Measurements from ENCODE around the gene EFCAB14.
"Not testable (repeated sequence)": the region's sequence is repeated elsewhere in the genome, so short reads cannot be mapped to it uniquely, and the experiment has no call there.

The EFCAB14 gene

GRCh38 chr1:46718727-46719622, at the start of gene EFCAB14:
Gene EFCAB14 (minus strand): TSS chr1:46719114. CDS start chr1:46718087, 1,027 bp downstream.
- peak; percentile 93 for DNase-seq

- DNase-seq = no peak
These were observed 49.5 kb upstream of the EFCAB14 start for GRCh38 chr1:46768445-46768844.

DNA sequence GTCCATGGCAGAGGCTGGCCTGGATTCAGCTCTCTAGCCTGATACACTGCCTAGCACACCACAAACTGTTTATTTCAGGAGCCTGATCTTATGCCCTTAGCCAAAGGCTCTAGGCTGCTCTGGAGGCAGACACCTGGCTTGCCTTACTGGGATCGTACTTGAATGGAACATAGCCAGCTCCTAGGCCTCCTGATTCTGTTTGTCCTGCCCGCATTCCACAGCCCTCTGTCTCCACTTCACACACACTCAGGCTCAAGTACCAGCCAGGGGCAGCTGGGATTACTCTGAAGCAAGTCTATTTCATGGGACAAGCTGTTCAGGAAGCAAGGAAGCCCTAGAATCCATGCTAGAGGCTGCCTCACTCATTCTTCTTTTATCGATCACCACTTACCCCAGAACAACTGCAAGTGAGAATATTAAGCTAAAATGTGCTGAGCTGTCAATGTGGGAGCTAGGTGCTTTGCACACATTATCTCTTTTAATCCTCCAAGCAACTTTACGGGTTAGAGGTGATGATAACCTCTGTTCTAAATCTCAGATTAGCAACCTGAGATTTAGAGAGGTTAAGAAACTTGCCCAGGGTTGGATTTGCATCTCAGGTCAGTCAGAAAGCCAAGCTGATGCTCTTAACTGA, 48.9 kb upstream of the EFCAB14 start:
- no peak for DNase-seq

DNA sequence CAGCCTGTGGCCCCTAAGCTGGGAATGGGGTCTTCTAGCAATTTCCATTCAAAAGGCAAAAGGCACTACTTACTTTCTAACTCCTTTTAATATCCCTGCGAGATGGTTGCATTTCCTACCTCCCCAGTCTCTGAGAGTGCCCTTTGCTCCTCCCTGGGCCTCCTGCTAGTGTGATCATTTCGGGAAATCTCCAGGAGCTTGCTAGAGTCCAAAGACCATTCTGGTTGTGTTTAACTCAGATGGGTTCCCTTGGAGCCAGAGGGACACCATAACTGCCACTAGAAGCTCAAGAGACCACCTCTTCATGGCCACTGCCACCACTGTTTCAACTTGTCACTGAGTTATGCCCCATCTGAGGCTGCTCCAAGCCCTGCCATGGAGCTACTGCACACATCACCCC, 45.5 kb upstream of the EFCAB14 start:
- DNase-seq = no peak

DNA sequence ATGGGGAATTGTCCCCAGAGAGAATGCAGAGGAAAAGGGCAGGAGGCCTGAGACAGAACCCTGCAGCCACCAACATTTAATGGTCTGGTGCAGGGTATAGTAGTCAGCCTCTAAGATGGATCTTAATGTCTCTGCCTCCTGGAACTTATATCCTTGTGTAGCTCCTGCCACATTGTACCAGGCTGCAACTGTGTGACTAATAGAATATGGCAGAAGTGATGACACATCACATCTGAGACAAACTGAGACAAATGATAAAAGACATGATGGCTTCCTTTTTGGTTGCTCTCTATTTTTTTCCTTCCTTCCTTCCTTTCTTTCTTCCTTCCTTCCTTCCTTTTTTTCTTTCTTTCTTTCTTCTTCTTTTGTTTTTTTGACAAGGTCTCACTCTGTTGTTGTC, 42.8 kb upstream of the EFCAB14 start:
- DNase-seq = no peak

DNA sequence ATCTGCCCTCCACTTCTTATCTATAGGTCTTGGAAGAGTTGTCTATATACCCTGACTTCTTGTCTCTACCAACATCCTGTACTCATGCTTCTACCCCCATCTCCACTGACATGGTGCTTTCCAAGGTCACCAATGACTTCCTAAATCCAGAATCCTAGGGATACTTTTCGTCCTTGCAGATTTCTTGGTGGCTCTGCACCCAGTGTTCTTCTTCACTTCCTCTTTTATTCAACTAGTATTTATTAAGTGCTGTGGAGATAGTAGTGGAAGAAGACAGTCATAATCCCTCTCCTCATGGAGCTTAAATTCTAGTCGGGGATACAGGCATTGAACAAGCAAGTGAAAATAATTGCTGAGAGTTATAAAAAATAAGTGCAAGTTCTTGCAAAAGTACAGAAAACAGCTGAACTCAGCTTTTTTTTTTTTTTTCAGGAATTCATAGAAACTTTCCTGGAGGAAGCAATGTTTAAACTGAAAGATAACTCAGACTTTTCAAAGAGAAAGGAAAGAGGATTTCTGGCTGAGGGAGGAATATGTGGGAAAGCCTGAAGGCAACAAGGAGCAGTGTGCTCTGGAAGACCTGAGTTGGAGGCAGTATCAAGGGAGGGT, 41.7 kb upstream of the EFCAB14 start:
- no peak for DNase-seq

- no peak for DNase-seq
These were observed 39.1 kb upstream of the EFCAB14 start for GRCh38 chr1:46757956-46758528.

- peak; percentile 55 for DNase-seq
These were observed 38.5 kb upstream of the EFCAB14 start for GRCh38 chr1:46757247-46757955.

GRCh38 chr1:46755121-46755520, 36.2 kb upstream of the EFCAB14 start:
- no peak for DNase-seq

DNA sequence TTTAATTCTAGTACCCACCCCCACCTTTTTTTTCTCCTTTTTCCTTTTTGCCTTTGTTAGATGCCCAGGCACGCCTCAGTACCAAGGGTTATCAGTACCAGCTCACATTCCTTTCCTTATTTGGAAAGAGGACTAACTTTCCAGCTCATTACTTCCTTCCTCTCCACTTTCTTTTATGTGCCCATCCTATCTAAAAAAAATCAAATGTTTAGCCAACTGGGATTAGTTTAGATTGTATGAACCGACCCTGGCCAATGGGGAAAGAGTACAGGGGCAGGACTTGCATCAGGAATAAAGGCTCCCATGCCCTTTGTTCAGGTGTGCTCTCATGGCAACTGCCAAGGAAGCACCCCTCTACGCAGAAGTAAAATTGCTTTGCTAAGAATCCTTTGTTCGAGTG, 35.8 kb upstream of the EFCAB14 start:
- DNase-seq = not testable (repeated sequence)

- no peak for DNase-seq
These were observed 35.1 kb upstream of the EFCAB14 start for GRCh38 chr1:46753985-46754384.

DNA sequence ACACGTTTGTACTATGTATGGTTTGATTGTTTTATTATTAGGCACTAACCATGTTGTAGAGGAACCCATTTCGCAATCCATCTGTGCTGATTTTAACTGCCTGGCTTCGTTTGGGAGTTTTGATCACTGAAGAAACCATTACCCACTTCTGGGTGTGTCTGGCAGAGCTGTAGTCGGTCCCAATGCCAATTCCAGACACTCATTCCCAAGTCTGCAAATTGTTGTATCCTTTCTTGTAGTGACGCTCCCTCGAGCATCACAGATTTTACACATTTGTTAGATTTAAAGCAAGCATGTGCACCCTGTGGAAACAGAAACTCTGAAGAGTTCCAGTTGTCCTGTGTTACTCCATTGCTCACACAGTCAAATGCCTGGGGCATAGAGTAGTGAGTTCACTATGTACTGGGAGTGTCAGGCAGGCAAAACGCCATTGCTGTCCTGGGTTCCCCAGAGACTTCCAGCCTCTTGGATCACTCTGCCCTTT, 31.0 kb upstream of the EFCAB14 start:
- no peak for DNase-seq

DNA sequence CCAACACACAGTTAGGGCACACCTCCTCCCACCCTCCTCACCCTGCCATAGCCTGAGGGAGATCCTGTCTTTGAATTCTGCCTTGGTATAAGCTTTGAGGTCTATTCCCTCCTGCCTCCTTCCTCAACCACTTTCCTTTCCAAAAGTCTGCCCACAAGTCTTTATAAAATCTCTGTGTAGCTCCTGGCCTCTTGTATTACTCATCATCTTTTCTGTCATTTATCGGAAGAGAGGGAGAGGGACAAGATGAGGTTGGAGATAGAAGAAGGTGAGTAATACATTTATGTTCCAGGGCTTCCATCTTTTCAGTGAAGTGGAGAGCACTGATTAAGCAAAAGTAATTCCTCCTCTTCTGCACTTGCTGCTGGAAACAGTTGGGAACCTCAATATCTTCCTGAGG, 30.5 kb upstream of the EFCAB14 start:
- DNase-seq = no peak

DNA sequence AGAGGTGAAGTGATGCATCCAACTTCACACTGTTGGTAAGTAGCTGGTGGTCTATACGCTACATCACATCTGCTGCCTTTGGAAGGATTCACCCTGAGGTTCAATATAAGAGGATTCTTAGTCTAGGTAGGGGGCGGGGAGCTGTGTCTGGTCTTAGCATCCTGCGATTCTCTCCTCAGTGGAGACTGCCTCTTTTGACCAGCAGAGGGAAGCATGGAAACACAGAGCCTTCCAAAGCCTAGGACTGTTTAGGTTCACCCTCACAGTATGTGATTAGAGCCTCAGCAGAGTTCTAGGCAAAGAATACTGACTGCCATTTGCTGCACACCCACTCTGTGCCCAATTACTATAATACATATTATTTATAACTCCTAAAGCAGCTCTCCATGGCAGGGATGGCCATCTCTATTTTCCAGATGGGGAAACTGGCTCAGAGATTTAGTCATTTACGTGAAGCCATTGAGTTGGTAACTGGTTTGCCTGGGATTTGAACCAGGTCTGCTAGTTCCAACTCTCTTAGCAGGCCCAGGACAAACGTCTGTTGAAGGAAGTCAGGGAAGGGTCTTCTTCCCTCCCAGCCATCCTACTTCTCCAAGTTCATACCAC, 28.9 kb upstream of the EFCAB14 start:
- peak; percentile 27 for DNase-seq

GRCh38 chr1:46742069-46742468, 23.2 kb upstream of the EFCAB14 start:
- no peak for DNase-seq

DNA sequence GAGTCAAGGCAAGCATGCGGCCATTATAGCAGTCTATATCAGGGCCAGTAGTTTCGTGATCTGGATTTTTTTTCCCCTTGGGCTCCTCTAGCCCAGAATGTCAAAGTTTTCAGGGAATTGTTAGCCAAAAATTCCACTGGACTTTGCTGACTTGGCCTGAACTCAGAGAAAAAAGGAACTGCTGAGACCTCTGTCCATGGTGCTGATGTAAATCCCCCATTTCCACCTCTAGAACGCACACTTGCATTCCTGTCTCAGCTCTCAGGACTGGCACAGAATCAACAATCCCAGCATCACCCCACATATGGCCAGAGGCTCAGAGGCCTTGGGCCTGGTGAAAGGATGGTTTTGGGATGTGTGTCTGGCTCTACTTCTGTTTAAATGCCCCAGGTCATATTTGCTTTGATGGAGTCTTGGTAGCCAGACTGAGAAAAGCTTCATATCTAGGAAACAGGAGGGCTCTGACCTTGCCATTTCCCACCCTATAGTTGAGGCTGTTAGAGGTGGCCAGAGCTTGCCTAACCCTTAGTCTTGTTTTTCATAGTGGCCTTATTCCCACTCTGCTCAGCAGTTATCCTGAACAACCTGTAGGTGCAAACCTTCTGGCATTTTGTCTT, 16.9 kb upstream of the EFCAB14 start:
- no peak for DNase-seq

GRCh38 chr1:46728327-46728873, 9.5 kb upstream of the EFCAB14 start:
- DNase-seq = not testable (repeated sequence)

GRCh38 chr1:46725736-46726108, 6.8 kb upstream of the EFCAB14 start:
- no peak for DNase-seq

- peak; percentile 56 for DNase-seq
These were observed 6.2 kb upstream of the EFCAB14 start for GRCh38 chr1:46724991-46725735.

- peak; percentile 7 for DNase-seq
These were observed 5.0 kb upstream of the EFCAB14 start for GRCh38 chr1:46723901-46724300.
